Mesothelial cell of epicardium (in vitro differentiated cells): ENCODE measurements around the gene LRRC49. TPM values are rescaled to one million over a fixed set of nuclear protein-coding genes. Genes with fewer than 3 reads are reported as not detected.
"Not testable (repeated sequence)": the region's sequence is repeated elsewhere in the genome, so short reads cannot be mapped to it uniquely, and the experiment has no call there.

Source experiments
- DNase-seq, 2 experiments: peaks; one replicate each; pipeline ENCODE4 v3.0.0; 2021; ENCODE audit warnings: low spot score in 2 of 2; ENCODE audit not compliant: unreplicated experiment in 2 of 2
- H3K27ac Mint-ChIP-seq: 2 replicates; pipeline ENCODE4 v1.8.0; 2021; ENCODE audit warnings: mixed read lengths
- H3K27me3 Mint-ChIP-seq: 2 replicates; pipeline ENCODE4 v1.8.0; 2021; ENCODE audit warnings: low read depth, mixed read lengths
- H3K36me3 Mint-ChIP-seq: 2 replicates; pipeline ENCODE4 v1.8.0; 2021; ENCODE audit warnings: mixed read lengths
- H3K4me1 Mint-ChIP-seq: 2 replicates; pipeline ENCODE4 v1.8.0; 2021; ENCODE audit warnings: mixed read lengths
- H3K4me3 Mint-ChIP-seq: 2 replicates; pipeline ENCODE4 v1.8.0; 2021; ENCODE audit warnings: mild to moderate bottlenecking, moderate library complexity, mixed read lengths
- H3K9me3 Mint-ChIP-seq: 2 replicates; pipeline ENCODE4 v1.8.0; 2021; ENCODE audit warnings: mixed read lengths
- total RNA-seq: library from RNA; stranded (reverse); gene quantifications from 3 replicates; pipeline ENCODE4 v1.2.1, GENCODE V29; 2021
- TF ChIP-seq, protein P1 (sequence below): fragments of 200-600 bp; sonication (generic); IDR thresholded peaks from one replicate; pipeline ENCODE4 v1.5.0; 2021; ENCODE audit warnings: antibody characterized with exemption; ENCODE audit not compliant: unreplicated experiment

The LRRC49 gene
- total RNA-seq, 1 donor from 2014 or later: 25.5 TPM

DNA sequence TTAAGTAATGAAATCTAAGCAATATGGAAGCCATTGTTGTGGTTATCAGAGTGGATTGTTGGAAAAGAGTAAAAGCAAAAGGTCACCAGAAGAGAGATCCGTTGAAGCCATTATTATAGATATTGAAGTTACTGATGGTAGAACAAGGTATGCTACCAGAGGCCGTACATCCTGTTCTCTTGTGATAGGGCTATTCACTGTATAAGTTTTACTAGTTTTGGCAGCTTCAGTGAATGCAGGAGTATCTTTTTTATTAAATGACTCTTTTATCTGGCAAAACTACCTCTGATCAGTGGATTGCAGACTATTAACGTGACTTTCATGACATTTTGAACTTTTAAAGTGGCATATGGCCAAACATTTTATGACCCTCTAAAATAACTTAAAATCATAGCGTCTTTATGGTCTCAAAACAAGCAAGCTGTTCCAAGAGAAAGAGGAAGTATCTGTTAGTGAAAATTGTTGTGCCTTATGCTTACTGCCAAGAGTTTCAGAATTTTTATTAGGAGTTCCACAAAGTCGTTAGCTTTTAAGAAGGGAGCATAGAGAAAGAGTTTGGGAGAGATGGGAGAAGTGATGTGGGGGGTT, 102.9 kb downstream of the LRRC49 start:
- DNase-seq: no peak
- Mint-ChIP-seq H3K27me3 (no peaks in the 10 kb centered on the region), H3K27ac (peak overlapping the region; percentile 74), H3K36me3 (peaks cover 38% of the 10 kb centered on the region), H3K9me3 (peaks cover 32% of the 10 kb centered on the region), H3K4me3 (no peak overlapping the region), H3K4me1 (peaks cover 18% of the 10 kb centered on the region)
- TF ChIP-seq, protein P1, sequence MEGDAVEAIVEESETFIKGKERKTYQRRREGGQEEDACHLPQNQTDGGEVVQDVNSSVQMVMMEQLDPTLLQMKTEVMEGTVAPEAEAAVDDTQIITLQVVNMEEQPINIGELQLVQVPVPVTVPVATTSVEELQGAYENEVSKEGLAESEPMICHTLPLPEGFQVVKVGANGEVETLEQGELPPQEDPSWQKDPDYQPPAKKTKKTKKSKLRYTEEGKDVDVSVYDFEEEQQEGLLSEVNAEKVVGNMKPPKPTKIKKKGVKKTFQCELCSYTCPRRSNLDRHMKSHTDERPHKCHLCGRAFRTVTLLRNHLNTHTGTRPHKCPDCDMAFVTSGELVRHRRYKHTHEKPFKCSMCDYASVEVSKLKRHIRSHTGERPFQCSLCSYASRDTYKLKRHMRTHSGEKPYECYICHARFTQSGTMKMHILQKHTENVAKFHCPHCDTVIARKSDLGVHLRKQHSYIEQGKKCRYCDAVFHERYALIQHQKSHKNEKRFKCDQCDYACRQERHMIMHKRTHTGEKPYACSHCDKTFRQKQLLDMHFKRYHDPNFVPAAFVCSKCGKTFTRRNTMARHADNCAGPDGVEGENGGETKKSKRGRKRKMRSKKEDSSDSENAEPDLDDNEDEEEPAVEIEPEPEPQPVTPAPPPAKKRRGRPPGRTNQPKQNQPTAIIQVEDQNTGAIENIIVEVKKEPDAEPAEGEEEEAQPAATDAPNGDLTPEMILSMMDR: no peak

DNA sequence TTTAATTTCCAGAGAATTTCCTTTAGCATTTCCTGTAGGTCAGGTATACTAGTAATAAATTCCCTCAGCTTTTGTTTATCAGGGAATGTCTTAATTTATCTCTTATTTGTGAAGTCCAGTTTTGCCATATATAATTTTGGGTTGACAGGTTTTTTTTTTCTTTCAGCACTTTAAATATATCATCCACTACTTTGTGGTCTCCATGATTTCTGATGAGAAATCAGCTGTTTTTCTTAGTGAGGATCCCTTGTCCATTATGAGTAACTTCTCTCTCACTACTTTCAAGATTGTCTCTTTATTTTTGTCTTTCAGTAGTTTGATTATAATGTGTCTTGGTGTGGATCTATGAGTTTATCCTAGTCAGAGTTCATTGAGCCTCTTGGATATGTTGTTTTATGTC, 105.7 kb downstream of the LRRC49 start:
- no peak for DNase-seq
- Mint-ChIP-seq H3K36me3 (peaks cover 31% of the 10 kb centered on the region), H3K9me3 (peaks cover 34% of the 10 kb centered on the region), H3K4me3 (no peak overlapping the region), H3K27me3 (no peaks in the 10 kb centered on the region), H3K4me1 (peaks cover 20% of the 10 kb centered on the region), H3K27ac (no peak overlapping the region)
- TF ChIP-seq, protein P1: no peak

- Mint-ChIP-seq H3K4me3 (no peak overlapping the region), H3K27me3 (no peaks in the 10 kb centered on the region), H3K9me3 (peaks cover 34% of the 10 kb centered on the region), H3K36me3 (peaks cover 31% of the 10 kb centered on the region), H3K27ac (peak overlapping the region; percentile 10), H3K4me1 (peaks cover 11% of the 10 kb centered on the region)
- TF ChIP-seq, protein P1: no peak
- no peak for DNase-seq
Observed at GRCh38 chr15:71002316-71002715, 109.7 kb downstream of the LRRC49 start.

- H3K4me3 Mint-ChIP-seq: no peak overlapping the region
- peaks cover 28% of the 10 kb centered on the region for H3K9me3 Mint-ChIP-seq
- H3K36me3 Mint-ChIP-seq: peaks cover 26% of the 10 kb centered on the region
- TF ChIP-seq, protein P1: no peak
- no peak overlapping the region for H3K27ac Mint-ChIP-seq
- no peaks in the 10 kb centered on the region for H3K27me3 Mint-ChIP-seq
- peaks cover 11% of the 10 kb centered on the region for H3K4me1 Mint-ChIP-seq
- no peak for DNase-seq
Observed at GRCh38 chr15:71003319-71003718, 110.7 kb downstream of the LRRC49 start.

DNA sequence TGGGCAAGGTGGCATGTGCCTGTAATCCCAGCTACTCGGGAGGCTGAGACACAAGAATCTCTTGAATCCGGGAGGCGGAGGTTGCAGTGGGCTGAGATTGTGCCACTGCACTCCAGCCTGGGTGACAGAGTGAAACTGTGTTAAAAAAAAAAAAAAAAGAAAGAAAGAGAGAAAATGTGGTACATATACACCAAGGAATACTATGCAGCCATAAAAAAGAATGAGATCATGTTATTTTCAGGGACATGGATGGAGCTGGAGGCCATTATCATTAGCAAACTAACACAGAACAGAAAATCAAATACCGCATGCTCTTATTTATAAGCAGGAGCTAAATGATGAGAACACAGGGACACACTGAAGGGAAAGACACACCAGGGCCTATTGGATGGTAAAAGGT, 111.9 kb downstream of the LRRC49 start:
- not testable (repeated sequence) for H3K4me3 Mint-ChIP-seq

GRCh38 chr15:71005895-71006294, 113.3 kb downstream of the LRRC49 start:
- TF ChIP-seq, protein P1: no peak
- H3K27ac Mint-ChIP-seq: no peak overlapping the region

More for the DNA sequence above, 111.9 kb downstream of the LRRC49 start:
- not testable (repeated sequence) for H3K27ac Mint-ChIP-seq, H3K27me3 Mint-ChIP-seq, DNase-seq
- peaks cover 14% of the 10 kb centered on the region for H3K36me3 Mint-ChIP-seq
- H3K9me3 Mint-ChIP-seq: peaks cover 16% of the 10 kb centered on the region
- H3K4me1 Mint-ChIP-seq: peaks cover 11% of the 10 kb centered on the region

More at GRCh38 chr15:71005895-71006294, 113.3 kb downstream of the LRRC49 start:
- H3K4me3 Mint-ChIP-seq: no peak overlapping the region
- peaks cover 4% of the 10 kb centered on the region for H3K9me3 Mint-ChIP-seq
- no peak for DNase-seq
- peaks cover 5% of the 10 kb centered on the region for H3K36me3 Mint-ChIP-seq
- H3K4me1 Mint-ChIP-seq: peaks cover 11% of the 10 kb centered on the region
- H3K27me3 Mint-ChIP-seq: no peaks in the 10 kb centered on the region
